PC-9 (cell line): ENCODE data around the gene CHSY3.

ENCODE experiments used
- CTCF ChIP-seq: fragments of 200-600 bp; sonication (generic); conservative IDR thresholded peaks from 2 replicates; pipeline ENCODE4 v1.6.1; 2017; ENCODE audit warnings: mixed run types, antibody characterized with exemption, mild to moderate bottlenecking, moderate library complexity
- EZH2 ChIP-seq: fragments of 200-600 bp; sonication (generic); IDR thresholded peaks from 2 replicates; pipeline ENCODE4 v1.8.0; 2017; ENCODE audit warnings: antibody characterized with exemption, low read depth

- TF ChIP-seq CTCF (no peak), EZH2 (no peak)
Observed at GRCh38 chr5:130159968-130160367, 255.7 kb downstream of the CHSY3 start.
